Peyer's patch (tissue), 4 donors: Measurements from ENCODE around the gene ARL8B. TPM values are rescaled to one million over a fixed set of nuclear protein-coding genes. Genes with fewer than 3 reads are reported as not detected.
A peak's percentile ranks its signal among the peaks of the same experiment; 100 is the strongest.

ENCODE experiments used
- DNase-seq, 3 donors: peaks; one replicate each; pipeline ENCODE4 v3.0.0-alpha.2; 2017 to 2019
- H3K27ac ChIP-seq, 4 donors: fragments of 200-600 bp; sonication (generic); one replicate each; pipeline ENCODE4 v1.5.1; 2016 to 2019
- H3K27me3 ChIP-seq, 2 donors: fragments of 200-600 bp; sonication (generic); one replicate each; pipeline ENCODE4 v1.5.1; 2019
- H3K36me3 ChIP-seq, 3 donors: fragments of 200-600 bp; sonication (generic); one replicate each; pipeline ENCODE4 v1.5.1; 2016 to 2019
- H3K4me1 ChIP-seq, 4 donors: fragments of 200-600 bp; sonication (generic); one replicate each; pipeline ENCODE4 v1.5.1; 2016 to 2019
- H3K4me3 ChIP-seq, 4 donors: fragments of 200-600 bp; sonication (generic); 1 replicate in 3 of 4; 2 replicates in 1 of 4; pipeline ENCODE4 v1.5.1; 2016 to 2019; ENCODE audit warnings: mild to moderate bottlenecking in 1 of 4
- H3K9me3 ChIP-seq, 4 donors: fragments of 200-600 bp; sonication (generic); one replicate each; pipeline ENCODE4 v1.5.1; 2016 to 2019; ENCODE audit warnings: mild to moderate bottlenecking in 1 of 4
- CTCF ChIP-seq, 6 experiments: fragments of 450-650 bp in 4 of 6; fragments of 200-600 bp in 2 of 6; sonication (generic) in 1 of 6; IDR thresholded peaks; one replicate each; pipeline ENCODE4 v1.5.1; 2017 to 2019; ENCODE audit warnings: antibody characterized with exemption in 6 of 6, mild to moderate bottlenecking in 3 of 6, moderate library complexity in 1 of 6
- POLR2A ChIP-seq, 2 donors: fragments of 450-650 bp; IDR thresholded peaks; one replicate each; pipeline ENCODE4 v1.5.1; 2017; ENCODE audit warnings: antibody characterized with exemption in 2 of 2, mild to moderate bottlenecking in 2 of 2, moderate library complexity in 2 of 2
- total RNA-seq, 4 donors: library from RNA; depleted of rRNA; stranded (reverse); fragments of >200 nt; gene quantifications; one replicate each; pipeline ENCODE4 v1.1.0, GENCODE V29; 2016

ARL8B gene
- total RNA-seq, 4 donors from 2014 or later: 32.6 to 47.0 (median 36.8) TPM

GRCh38 chr3:5082789-5083115 is 39.3 kb upstream of the ARL8B start:
- no peak overlapping the region for H3K27ac ChIP-seq
- DNase-seq: no peak
- no peak for TF ChIP-seq CTCF (IDR thresholded peaks at IDR 0.05)
- TF ChIP-seq POLR2A (IDR thresholded peaks at IDR 0.05): no peak
- no peaks in the 10 kb centered on the region for H3K27me3 ChIP-seq
- H3K4me1 ChIP-seq: no peaks in the 10 kb centered on the region
- H3K9me3 ChIP-seq: no peaks in the 10 kb centered on the region
- H3K4me3 ChIP-seq: no peak overlapping the region
- no peaks in the 10 kb centered on the region for H3K36me3 ChIP-seq

GRCh38 chr3:5084224-5084623 is 37.9 kb upstream of the ARL8B start:
- DNase-seq: peak in 1 of 3 donors; percentile 24
- H3K27ac ChIP-seq: no peak overlapping the region
- no peaks in the 10 kb centered on the region for H3K9me3 ChIP-seq
- H3K4me3 ChIP-seq: no peak overlapping the region
- H3K4me1 ChIP-seq: no peaks in the 10 kb centered on the region
- no peak for TF ChIP-seq CTCF (IDR thresholded peaks at IDR 0.05)
- TF ChIP-seq POLR2A (IDR thresholded peaks at IDR 0.05): no peak
- no peaks in the 10 kb centered on the region for H3K27me3 ChIP-seq
- H3K36me3 ChIP-seq: no peaks in the 10 kb centered on the region

GRCh38 chr3:5086708-5087107 is 35.4 kb upstream of the ARL8B start:
- DNase-seq: no peak
- no peak overlapping the region for H3K27ac ChIP-seq
- no peaks in the 10 kb centered on the region for H3K4me1 ChIP-seq
- no peaks in the 10 kb centered on the region for H3K36me3 ChIP-seq
- TF ChIP-seq CTCF (IDR thresholded peaks at IDR 0.05) (no peak), POLR2A (IDR thresholded peaks at IDR 0.05) (no peak)
- H3K9me3 ChIP-seq: no peaks in the 10 kb centered on the region
- H3K27me3 ChIP-seq: no peaks in the 10 kb centered on the region
- H3K4me3 ChIP-seq: no peak overlapping the region

- Histone ChIP-seq H3K4me3 (no peak overlapping the region), H3K27ac (no peak overlapping the region), H3K4me1 (no peaks in the 10 kb centered on the region), H3K27me3 (no peaks in the 10 kb centered on the region), H3K9me3 (no peaks in the 10 kb centered on the region), H3K36me3 (no peaks in the 10 kb centered on the region)
- DNase-seq: peak in 1 of 3 donors; percentile 7
- TF ChIP-seq CTCF (IDR thresholded peaks at IDR 0.05) (no peak), POLR2A (IDR thresholded peaks at IDR 0.05) (no peak)
Observed at GRCh38 chr3:5087209-5087608, 34.9 kb upstream of the ARL8B start.

- no peak for TF ChIP-seq POLR2A (IDR thresholded peaks at IDR 0.05)
- no peak for TF ChIP-seq CTCF (IDR thresholded peaks at IDR 0.05)
- H3K9me3 ChIP-seq: no peaks in the 10 kb centered on the region
- H3K4me1 ChIP-seq: no peaks in the 10 kb centered on the region
- H3K36me3 ChIP-seq: no peaks in the 10 kb centered on the region
- H3K4me3 ChIP-seq: no peak overlapping the region
- H3K27ac ChIP-seq: no peak overlapping the region
- DNase-seq: no peak
- H3K27me3 ChIP-seq: no peaks in the 10 kb centered on the region
Observed at GRCh38 chr3:5090197-5090596, 31.9 kb upstream of the ARL8B start.

GRCh38 chr3:5092018-5092417 is 30.1 kb upstream of the ARL8B start:
- TF ChIP-seq CTCF (IDR thresholded peaks at IDR 0.05): no peak
- no peak for TF ChIP-seq POLR2A (IDR thresholded peaks at IDR 0.05)
- DNase-seq: peak in 1 of 3 donors; percentile 14

More at GRCh38 chr3:5092018-5092417, 30.1 kb upstream of the ARL8B start:
- H3K4me1 ChIP-seq: no peaks in the 10 kb centered on the region
- H3K4me3 ChIP-seq: no peak overlapping the region
- no peaks in the 10 kb centered on the region for H3K27me3 ChIP-seq
- no peaks in the 10 kb centered on the region for H3K36me3 ChIP-seq
- H3K27ac ChIP-seq: no peak overlapping the region
- H3K9me3 ChIP-seq: no peaks in the 10 kb centered on the region
